ENCODE measurements around the gene ZNF385B.

- TF ChIP-seq CTCF (IDR thresholded peaks at IDR 0.05; ENCODE audit: insufficient read depth, low read length, poor library complexity, severe bottlenecking) (no peak), EZH2phosphoT487 (conservative IDR thresholded peaks at IDR 0.05; ENCODE audit: low read length) (no peak)
Observed at GRCh38 chr2:179861027-179861415, 391 bp downstream of the ZNF385B start.
